HG02759 (cell line): ENCODE measurements around the gene CENPX.
"Not testable (repeated sequence)": the region's sequence is repeated elsewhere in the genome, so short reads cannot be mapped to it uniquely, and the experiment has no call there.

Experiments used
- ATAC-seq: cut with Tn5 transposase; IDR thresholded peaks from one replicate; pipeline ENCODE4 v1.9.1; 2021; ENCODE audit warnings: mild to moderate bottlenecking, moderate library complexity; ENCODE audit not compliant: unreplicated experiment

Gene CENPX

GRCh38 chr17:81984773-81985410, 37.8 kb downstream of the CENPX start:
- ATAC-seq, result no peak

DNA sequence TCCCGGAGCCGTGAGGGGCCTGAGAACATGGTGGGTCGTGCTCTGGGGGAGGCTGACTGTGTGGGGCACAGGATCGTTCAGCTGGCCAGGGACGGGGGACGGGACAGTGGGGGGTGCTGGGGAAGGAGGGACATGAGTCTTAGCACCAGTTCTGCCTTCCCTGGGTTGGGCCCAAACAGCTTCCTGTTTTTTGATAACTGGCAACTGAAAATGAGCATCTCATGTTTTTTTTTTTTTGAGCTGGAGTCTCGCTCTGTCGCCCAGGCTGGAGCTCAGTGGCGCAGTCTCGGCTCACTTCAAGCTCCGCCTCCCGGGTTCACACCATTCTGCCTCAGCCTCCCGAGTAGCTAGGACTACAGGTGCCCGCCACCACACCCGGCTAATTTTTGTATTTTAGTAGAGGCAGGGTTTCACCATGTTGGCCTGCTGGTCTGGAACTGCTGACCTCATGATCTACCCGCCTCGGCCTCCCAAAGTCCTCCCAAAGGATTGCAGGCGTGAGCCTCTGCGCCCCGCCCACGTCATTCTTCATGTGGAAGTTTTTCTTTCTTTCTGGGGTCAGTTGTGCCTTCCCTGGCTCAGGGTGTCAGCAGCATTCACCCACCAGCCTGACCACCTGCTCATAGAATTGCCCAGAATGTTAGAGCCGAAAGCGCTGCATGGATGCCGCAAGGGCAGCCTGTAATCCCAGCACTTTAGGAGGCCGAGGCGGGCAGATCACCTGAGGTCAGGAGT, 38.9 kb downstream of the CENPX start:
- ATAC-seq, result no peak

DNA sequence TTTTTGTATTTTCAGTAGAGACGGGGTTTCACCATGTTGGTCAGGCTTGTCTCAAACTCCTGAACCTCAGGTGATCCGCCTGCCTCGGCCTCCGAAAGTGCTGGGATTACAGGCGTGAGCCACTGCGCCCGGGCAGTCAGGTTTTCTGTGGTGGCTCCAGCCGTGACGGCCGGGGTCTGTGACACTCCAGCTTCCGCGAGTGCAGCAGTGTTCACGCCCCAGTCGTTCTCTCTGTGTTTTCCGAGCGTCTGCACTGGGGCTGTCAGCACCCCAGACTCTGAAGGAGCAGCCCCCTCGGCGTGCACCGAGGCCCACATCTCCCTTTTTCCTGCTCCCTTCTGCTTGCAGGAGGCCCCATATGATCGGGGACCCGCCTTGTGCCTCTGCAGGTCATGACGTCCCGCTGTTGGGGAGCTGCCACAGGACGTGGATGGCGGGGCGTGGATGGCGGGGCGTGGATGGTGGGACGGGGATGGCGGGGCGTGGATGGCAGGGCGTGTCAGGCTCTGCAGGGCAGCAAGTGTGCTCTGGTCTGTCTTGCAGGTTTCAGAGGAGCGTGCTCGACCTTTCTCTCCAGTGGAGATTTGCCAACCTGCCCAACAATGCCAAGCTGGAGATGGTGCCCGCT, 39.6 kb downstream of the CENPX start:
- ATAC-seq, result no peak

DNA sequence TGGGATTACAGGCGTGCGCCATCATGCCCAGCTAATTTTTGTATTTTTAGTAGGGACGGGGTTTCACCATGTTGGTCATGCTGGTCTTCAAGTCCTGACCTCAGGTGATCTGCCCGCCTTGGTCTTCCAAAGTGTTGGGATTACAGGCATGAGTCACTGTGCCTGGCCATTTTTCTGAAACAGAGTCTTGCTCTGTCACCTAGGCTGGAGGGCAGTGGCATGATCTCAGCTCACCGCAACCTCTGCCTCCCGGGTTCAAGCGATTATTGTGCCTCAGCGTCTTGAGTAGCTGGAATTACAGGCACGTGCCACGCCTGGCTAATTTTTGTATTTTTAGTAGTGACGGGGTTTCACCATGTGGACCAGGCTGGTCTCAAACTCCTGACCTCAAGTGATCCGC, 41.2 kb downstream of the CENPX start:
- not testable (repeated sequence) for ATAC-seq

GRCh38 chr17:81980707-81981343, 41.9 kb downstream of the CENPX start:
- no peak for ATAC-seq

DNA sequence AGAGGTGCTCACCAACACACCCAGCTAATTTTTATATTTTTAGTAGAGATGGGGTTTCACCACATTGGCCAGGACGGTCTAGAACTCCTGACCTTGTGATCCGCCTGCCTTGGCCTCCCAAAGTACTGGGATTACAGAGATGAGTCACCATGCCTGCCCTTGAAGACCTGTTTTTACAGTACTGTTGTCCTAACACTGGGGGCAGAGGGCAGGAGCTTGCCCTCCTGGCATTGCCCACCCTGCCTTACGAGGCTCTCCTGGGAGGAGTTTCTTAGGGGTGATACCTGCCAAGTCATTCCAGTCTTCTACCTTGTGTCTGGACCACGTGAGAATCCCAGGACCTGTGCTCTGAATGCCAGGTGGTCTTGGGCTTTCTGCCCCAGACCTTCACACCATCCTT, 42.6 kb downstream of the CENPX start:
- ATAC-seq, result no peak

GRCh38 chr17:81978524-81979298, 44.0 kb downstream of the CENPX start:
- ATAC-seq, result no peak

DNA sequence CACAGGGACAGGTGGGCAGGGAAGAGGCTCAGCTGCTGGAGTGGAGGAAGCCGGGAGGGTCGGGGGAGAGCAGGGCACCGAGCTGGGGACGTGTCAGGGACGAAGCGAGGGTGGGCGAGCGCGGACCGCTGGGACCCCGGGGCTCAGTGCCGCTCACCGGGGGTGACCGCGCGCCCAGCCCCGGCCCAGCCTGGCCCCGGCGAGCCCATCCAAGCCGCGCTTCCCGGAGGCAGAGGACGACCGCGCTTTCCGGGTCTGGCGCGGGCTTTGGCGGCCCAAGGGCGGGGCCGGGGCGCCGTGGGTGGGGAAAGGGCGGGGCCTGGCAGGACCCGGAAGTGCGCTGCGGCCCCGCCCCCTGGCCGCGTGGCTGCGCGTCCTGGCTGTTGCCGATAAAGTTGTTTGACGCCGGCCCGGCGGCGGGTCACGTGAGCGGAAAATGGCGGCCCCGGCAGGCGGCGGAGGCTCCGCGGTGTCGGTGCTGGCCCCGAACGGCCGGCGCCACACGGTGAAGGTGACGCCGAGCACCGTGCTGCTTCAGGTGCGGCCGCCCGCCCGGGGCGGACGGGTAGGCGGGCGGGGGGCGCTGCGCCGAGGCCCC, 45.4 kb downstream of the CENPX start, which contains the start of gene ASPSCR1:
TSS of gene ASPSCR1 (plus strand) at position 419 of the 598 bp plus-strand sequence. CDS start at position 437, 18 bp downstream.
- peak; percentile 88 for ATAC-seq

DNA sequence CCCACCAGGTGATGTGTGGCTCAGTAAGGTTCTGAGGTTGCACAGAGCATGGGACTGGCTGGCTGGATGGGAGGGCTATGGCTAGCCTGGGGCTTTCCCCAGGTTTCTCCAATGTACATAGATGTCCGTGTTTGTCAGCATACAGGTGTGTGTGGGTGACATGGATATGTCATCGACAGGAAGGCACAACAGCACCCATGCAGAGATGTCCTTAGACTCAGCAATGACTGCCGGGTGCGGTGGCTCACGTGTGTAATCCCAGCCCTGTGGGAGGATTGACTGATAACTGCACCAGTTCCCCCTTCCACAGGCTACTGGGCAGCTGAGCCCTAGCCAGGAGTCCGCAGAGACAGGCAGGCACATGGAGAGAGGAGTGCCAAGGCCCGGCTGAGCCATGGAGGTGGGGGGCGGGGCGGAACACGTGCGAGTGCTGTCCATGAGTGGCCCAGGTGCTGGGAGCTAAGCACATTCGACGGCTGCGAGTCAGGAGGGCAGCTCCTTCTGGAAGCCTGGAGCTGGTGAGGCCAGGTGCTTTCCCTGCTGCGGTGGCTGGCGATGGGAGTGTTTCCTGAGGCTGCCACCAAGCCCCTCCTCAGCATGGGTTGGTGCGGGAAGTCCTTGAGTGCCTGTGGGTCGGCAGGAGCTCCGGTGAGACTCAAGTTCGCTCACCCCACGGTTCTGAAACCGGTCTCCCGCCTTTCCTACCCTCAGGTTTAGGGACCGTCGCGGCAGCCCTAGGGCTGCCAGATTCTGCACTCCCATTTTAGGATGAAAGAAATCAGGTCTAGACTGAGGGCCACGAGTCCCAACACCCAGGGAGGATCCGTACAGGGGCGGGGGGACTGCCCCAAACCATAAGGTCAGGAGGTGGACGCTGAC, 46.1 kb downstream of the CENPX start:
- peak; percentile 2 for ATAC-seq

DNA sequence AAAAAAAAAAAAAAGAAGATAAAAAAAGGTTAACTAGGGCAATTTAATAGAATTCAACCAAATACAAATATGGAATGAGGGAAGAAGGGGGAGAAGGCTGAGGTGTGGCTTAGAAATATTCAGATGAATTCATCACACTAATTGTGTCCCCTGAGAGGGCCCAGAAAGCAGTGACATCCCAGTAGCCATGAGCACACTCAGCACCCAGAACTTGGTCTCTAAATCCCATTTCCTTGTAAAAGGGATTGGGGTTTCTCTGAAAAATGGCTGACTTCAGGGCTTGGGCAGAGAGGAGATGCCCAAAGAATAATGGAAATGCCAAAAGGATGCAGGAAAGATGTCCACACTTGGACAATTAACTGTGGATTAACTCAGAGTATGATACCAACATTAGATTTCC, 49.2 kb downstream of the CENPX start:
- ATAC-seq, result no peak

GRCh38 chr17:81968850-81969812, 53.5 kb downstream of the CENPX start:
- ATAC-seq, result no peak
